Myocyte (in vitro differentiated cells): ENCODE measurements around the gene CDKN1A. TPM values are rescaled to one million over a fixed set of nuclear protein-coding genes. Genes with fewer than 3 reads are reported as not detected.

Source experiments
- DNase-seq: peaks from one replicate; pipeline ENCODE4 v3.0.0-alpha.2; 2012; ENCODE audit warnings: low read depth
- total RNA-seq: library from RNA; depleted of rRNA; stranded (reverse); fragments of >200 nt; gene quantifications from 2 replicates; pipeline ENCODE4 v1.2.3, GENCODE V29; 2014

CDKN1A gene
- total RNA-seq, 1 donor from 2014 or later: 1,798 TPM

DNA sequence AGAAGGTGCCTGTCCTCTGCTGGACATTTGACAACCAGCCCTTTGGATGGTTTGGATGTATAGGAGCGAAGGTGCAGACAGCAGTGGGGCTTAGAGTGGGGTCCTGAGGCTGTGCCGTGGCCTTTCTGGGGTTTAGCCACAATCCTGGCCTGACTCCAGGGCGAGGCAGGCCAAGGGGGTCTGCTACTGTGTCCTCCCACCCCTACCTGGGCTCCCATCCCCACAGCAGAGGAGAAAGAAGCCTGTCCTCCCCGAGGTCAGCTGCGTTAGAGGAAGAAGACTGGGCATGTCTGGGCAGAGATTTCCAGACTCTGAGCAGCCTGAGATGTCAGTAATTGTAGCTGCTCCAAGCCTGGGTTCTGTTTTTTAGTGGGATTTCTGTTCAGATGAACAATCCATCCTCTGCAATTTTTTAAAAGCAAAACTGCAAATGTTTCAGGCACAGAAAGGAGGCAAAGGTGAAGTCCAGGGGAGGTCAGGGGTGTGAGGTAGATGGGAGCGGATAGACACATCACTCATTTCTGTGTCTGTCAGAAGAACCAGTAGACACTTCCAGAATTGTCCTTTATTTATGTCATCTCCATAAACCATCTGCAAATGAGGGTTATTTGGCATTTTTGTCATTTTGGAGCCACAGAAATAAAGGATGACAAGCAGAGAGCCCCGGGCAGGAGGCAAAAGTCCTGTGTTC, 1.3 kb upstream of the CDKN1A start:
- DNase-seq: peak; percentile 60

GRCh38 chr6:36677753-36678487, 594 bp upstream of the CDKN1A start:
- DNase-seq: peak; percentile 37

- DNase-seq: peak; percentile 80
Measured at GRCh38 chr6:36679043-36679833, 724 bp downstream of the CDKN1A start.

DNA sequence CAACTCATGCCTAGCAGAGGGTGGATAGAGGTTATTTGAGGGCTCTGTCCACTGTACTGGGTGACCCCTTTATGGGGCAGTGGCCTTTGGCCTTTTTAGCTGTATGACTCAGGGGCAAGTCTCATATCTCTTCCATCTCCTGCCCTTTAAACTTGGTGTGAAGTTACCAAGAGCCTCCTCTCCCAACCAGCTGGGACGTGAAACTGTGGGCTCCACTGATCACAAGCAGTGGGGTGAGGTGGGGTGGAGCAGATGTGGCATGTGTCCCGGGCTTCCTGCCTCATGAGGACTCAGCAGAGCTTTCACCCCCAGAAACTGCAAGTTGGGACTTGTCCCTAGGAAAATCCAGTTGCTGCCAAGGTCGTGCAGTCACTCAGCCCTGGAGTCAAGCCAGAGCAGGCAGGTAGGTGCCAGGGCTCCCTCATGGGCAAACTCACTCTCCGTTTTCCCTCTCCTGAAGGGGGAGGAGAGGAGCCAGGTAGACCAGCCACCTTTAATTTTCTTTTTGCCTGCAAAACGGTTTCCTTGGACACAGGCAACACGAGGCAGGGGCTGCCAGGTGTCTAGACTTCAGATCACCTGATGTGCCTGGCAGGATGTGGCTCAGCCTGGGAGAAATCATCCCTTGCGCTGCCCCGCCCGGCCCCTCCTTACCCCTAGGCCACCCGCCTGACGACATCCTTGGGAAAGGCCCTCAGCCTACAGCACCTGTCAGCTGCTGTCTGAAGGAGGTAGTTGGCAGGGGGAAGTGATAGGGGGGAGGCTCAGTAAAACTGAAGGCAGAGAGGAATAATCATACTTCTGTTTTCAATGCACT, 4.0 kb downstream of the CDKN1A start:
- peak; percentile 68 for DNase-seq

DNA sequence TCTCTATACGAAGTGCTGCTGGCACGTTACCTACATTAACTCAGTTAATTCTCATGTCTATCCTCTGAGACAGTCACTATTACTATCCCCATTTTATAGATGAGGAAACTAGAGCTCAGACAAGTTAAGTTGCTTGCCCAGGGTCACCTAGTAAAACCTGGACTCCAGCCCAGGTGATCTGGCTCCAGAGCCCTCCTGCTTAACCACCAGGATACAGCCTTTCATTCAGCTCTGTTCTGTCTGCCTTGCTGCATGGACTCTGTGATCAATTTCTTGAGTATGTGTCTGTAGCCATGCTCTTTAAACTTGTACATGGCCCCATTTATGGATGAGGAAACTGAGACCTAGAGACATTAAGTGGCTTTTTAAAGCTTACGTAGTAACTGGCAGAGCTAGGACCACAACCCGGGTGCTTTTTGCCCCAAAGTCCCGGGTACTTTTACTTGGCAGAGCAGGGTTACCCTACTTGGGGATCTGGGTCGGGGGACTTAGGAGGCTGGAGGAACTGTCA, 4.7 kb downstream of the CDKN1A start:
- DNase-seq: peak; percentile 27

DNA sequence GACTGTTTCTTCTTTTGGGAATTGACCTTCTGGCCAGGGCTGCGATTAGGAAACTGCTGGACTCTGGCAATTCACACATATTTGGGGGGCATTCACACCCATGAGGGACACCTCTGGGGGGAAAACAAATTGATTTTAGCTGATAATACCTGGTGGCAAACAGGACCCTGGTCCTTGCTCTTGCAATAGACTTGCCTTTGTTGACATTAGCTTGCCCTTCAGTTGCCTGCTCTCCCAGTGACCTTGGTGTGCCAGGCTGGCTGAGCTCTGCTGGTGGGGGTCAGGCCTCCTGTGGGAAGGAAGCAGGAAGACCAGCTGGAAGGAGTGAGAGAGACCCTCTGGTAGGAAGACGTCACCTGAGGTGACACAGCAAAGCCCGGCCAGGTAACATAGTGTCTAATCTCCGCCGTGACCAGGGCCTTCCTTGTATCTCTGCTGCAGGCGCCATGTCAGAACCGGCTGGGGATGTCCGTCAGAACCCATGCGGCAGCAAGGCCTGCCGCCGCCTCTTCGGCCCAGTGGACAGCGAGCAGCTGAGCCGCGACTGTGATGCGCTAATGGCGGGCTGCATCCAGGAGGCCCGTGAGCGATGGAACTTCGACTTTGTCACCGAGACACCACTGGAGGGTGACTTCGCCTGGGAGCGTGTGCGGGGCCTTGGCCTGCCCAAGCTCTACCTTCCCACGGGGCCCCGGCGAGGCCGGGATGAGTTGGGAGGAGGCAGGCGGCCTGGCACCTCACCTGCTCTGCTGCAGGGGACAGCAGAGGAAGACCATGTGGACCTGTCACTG, 5.3 kb downstream of the CDKN1A start:
- peak; percentile 18 for DNase-seq

GRCh38 chr6:36684447-36684812, 5.9 kb downstream of the CDKN1A start:
- DNase-seq: peak; percentile 22

- peak; percentile 13 for DNase-seq
Measured at GRCh38 chr6:36685166-36685924, 6.8 kb downstream of the CDKN1A start.

GRCh38 chr6:36685926-36686667, 7.6 kb downstream of the CDKN1A start:
- peak; percentile 13 for DNase-seq

DNA sequence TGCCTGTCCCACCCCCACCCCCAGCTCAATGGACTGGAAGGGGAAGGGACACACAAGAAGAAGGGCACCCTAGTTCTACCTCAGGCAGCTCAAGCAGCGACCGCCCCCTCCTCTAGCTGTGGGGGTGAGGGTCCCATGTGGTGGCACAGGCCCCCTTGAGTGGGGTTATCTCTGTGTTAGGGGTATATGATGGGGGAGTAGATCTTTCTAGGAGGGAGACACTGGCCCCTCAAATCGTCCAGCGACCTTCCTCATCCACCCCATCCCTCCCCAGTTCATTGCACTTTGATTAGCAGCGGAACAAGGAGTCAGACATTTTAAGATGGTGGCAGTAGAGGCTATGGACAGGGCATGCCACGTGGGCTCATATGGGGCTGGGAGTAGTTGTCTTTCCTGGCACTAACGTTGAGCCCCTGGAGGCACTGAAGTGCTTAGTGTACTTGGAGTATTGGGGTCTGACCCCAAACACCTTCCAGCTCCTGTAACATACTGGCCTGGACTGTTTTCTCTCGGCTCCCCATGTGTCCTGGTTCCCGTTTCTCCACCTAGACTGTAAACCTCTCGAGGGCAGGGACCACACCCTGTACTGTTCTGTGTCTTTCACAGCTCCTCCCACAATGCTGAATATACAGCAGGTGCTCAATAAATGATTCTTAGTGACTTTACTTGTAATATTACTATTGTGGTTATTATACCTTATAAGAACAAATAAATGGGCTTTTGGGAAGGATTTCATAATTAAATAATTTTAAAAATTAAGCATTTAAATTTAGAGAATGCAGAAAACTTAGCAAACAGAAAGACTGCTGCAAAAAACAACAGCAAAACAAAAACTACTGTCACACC, 8.4 kb downstream of the CDKN1A start:
- peak; percentile 37 for DNase-seq

GRCh38 chr6:36688063-36688738, 9.7 kb downstream of the CDKN1A start:
- DNase-seq: peak; percentile 60

GRCh38 chr6:36688739-36689075, 10.2 kb downstream of the CDKN1A start:
- peak; percentile 71 for DNase-seq

- DNase-seq: no peak
Measured at GRCh38 chr6:36691011-36691410, 12.5 kb downstream of the CDKN1A start.

DNA sequence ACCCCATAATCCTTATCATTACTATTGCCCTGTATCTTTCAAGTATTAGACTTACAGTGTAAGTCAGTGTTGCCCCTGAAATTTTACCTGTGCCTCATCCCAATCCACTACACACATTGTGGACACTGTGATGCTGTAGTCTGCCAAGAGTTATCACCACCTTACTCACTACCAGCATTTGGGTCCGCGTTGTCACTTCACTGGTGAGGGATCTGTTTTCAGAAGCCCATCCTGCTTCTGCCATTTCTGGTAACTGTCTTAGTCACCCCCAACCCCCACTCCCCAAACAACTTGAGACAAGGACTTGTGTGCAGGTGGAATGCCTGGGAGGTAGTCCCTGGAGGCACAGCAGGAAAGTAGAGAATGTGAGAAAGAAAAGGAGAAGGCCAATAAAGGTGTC, 13.1 kb downstream of the CDKN1A start:
- no peak for DNase-seq

DNA sequence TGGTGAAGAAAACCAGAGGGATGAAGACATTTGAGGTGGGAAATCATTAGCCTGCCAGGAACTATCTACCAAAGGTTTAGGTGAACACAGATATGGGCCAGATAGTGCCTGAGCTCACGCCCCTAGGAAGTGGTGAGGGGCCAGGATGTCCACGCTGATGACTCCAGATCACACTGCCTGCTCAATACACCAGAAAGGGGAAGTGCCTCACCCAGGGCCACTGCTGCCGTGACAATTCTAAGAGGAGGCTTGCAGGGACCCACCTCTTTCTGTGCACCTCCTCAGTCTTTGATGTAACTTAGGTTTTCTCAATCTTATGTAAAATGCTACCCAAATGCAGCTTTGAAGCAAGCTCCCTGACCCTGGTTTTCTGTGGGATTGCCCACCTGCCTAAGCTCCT, 13.7 kb downstream of the CDKN1A start:
- no peak for DNase-seq

DNA sequence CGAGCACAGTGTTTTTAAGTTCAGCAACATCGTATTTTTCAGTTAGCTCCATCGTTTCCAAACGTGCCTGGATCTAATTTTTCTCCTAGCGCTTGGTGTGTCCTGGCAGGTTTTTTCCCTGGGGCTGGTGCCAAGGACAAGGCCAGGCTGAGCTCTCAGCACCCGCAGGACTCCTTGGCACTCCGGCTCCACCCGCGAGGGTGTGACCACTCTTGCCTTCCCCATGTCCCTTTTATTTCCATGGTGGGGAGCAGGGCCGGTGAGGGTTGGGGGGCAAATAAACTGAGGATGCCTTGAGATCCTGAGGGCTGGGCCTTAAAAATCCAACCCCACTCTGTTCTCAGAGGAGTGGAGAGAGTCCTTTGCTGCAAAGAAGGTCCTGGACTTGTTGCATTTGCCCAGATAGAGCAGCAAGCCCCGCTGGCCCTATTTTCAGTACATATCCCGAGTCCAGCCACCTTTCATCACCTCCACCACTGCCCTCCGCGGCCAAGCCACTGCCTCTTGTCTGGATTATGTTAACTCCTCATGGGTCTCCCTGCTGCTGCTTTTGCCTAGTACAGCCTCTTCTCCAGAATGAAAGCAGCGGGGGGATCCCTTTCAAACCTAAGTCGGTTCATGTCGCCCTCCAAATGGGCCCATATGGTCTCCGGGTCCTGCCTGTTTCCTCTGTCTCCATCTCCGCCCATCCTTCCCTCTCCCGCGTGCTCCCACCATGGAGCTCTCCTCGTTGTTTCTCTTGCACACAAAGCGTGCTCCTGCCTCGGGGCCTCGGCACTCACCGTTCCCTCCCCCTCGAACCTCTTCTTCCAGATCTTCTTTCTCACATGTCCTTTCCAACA, 14.6 kb downstream of the CDKN1A start:
- DNase-seq: peak; percentile 56
